Measurements from ENCODE around the gene TYW1B.
"Not testable (repeated sequence)": the region's sequence is repeated elsewhere in the genome, so short reads cannot be mapped to it uniquely, and the experiment has no call there.

Gene TYW1B

GRCh38 chr7:72818663-72819361, 9.2 kb downstream of the TYW1B start:
- in situ Hi-C loops (cut with HindIII; ENCODE audit: low pct_ligation_motif_present, low pct_unique_long_range_greater_than_20kb, low sequenced_read_pairs); DNase-seq: not testable (repeated sequence)

- DNase-seq, result peak; percentile 14
- in situ Hi-C loops (cut with HindIII; ENCODE audit: low pct_ligation_motif_present, low pct_unique_long_range_greater_than_20kb, low sequenced_read_pairs), result not testable (repeated sequence)
Measured at GRCh38 chr7:72817661-72818060, 10.3 kb downstream of the TYW1B start.

- in situ Hi-C loops (cut with HindIII; ENCODE audit: low pct_ligation_motif_present, low pct_unique_long_range_greater_than_20kb, low sequenced_read_pairs); DNase-seq: not testable (repeated sequence)
Measured at GRCh38 chr7:72816370-72817157, 11.4 kb downstream of the TYW1B start.

GRCh38 chr7:72810437-72810836, 17.6 kb downstream of the TYW1B start:
- DNase-seq; in situ Hi-C loops (cut with HindIII; ENCODE audit: low pct_ligation_motif_present, low pct_unique_long_range_greater_than_20kb, low sequenced_read_pairs): not testable (repeated sequence)

- DNase-seq; in situ Hi-C loops (cut with HindIII; ENCODE audit: low pct_ligation_motif_present, low pct_unique_long_range_greater_than_20kb, low sequenced_read_pairs): not testable (repeated sequence)
Measured at GRCh38 chr7:72808511-72808910, 19.5 kb downstream of the TYW1B start.

- in situ Hi-C loops (cut with HindIII; ENCODE audit: low pct_ligation_motif_present, low pct_unique_long_range_greater_than_20kb, low sequenced_read_pairs); DNase-seq: not testable (repeated sequence)
Measured at GRCh38 chr7:72806851-72807250, 21.1 kb downstream of the TYW1B start.

GRCh38 chr7:72805526-72806494, 22.2 kb downstream of the TYW1B start:
- in situ Hi-C loops (cut with HindIII; ENCODE audit: low pct_ligation_motif_present, low pct_unique_long_range_greater_than_20kb, low sequenced_read_pairs), result no loop called here
- DNase-seq, result no peak

- DNase-seq; in situ Hi-C loops (cut with HindIII; ENCODE audit: low pct_ligation_motif_present, low pct_unique_long_range_greater_than_20kb, low sequenced_read_pairs): not testable (repeated sequence)
Measured at GRCh38 chr7:72803778-72804177, 24.2 kb downstream of the TYW1B start.

GRCh38 chr7:72801564-72801963, 26.4 kb downstream of the TYW1B start:
- peak; percentile 33 for DNase-seq
- in situ Hi-C loops (cut with HindIII; ENCODE audit: low pct_ligation_motif_present, low pct_unique_long_range_greater_than_20kb, low sequenced_read_pairs), result not testable (repeated sequence)

- DNase-seq; in situ Hi-C loops (cut with HindIII; ENCODE audit: low pct_ligation_motif_present, low pct_unique_long_range_greater_than_20kb, low sequenced_read_pairs): not testable (repeated sequence)
Measured at GRCh38 chr7:72795401-72795800, 32.6 kb downstream of the TYW1B start.

GRCh38 chr7:72793791-72794190, 34.2 kb downstream of the TYW1B start:
- in situ Hi-C loops (cut with HindIII; ENCODE audit: low pct_ligation_motif_present, low pct_unique_long_range_greater_than_20kb, low sequenced_read_pairs), result no loop called here

GRCh38 chr7:72790698-72791060, 37.3 kb downstream of the TYW1B start:
- in situ Hi-C loops (cut with HindIII; ENCODE audit: low pct_ligation_motif_present, low pct_unique_long_range_greater_than_20kb, low sequenced_read_pairs), result not testable (repeated sequence)

More at GRCh38 chr7:72793791-72794190, 34.2 kb downstream of the TYW1B start:
- no peak for DNase-seq

GRCh38 chr7:72790048-72790697, 37.8 kb downstream of the TYW1B start:
- DNase-seq; in situ Hi-C loops (cut with HindIII; ENCODE audit: low pct_ligation_motif_present, low pct_unique_long_range_greater_than_20kb, low sequenced_read_pairs): not testable (repeated sequence)

More at GRCh38 chr7:72790698-72791060, 37.3 kb downstream of the TYW1B start:
- DNase-seq, result not testable (repeated sequence)

- DNase-seq, result peak; percentile 80
- in situ Hi-C loops (cut with HindIII; ENCODE audit: low pct_ligation_motif_present, low pct_unique_long_range_greater_than_20kb, low sequenced_read_pairs), result no loop called here
Measured at GRCh38 chr7:72785166-72785955, 42.6 kb downstream of the TYW1B start.

GRCh38 chr7:72783601-72784370, 44.2 kb downstream of the TYW1B start:
- in situ Hi-C loops (cut with HindIII; ENCODE audit: low pct_ligation_motif_present, low pct_unique_long_range_greater_than_20kb, low sequenced_read_pairs), result not testable (repeated sequence)
- DNase-seq, result peak; percentile 61

- in situ Hi-C loops (cut with HindIII; ENCODE audit: low pct_ligation_motif_present, low pct_unique_long_range_greater_than_20kb, low sequenced_read_pairs), result no loop called here
- DNase-seq, result no peak
Measured at GRCh38 chr7:72781631-72782030, 46.4 kb downstream of the TYW1B start.

- no peak for DNase-seq
- in situ Hi-C loops (cut with HindIII; ENCODE audit: low pct_ligation_motif_present, low pct_unique_long_range_greater_than_20kb, low sequenced_read_pairs), result no loop called here
Measured at GRCh38 chr7:72781161-72781560, 46.8 kb downstream of the TYW1B start.
